Ramos (cell line): ENCODE measurements around the gene POU2F1.

Experiments used
- in situ Hi-C: fragments of 300-500 bp; cut with MboI; formaldehyde crosslinking; loops from one replicate; pipeline ENCODE4 v1.14.3; 2022; ENCODE audit warnings: low sequenced_read_pairs; ENCODE audit not compliant: unreplicated experiment

POU2F1 gene

DNA sequence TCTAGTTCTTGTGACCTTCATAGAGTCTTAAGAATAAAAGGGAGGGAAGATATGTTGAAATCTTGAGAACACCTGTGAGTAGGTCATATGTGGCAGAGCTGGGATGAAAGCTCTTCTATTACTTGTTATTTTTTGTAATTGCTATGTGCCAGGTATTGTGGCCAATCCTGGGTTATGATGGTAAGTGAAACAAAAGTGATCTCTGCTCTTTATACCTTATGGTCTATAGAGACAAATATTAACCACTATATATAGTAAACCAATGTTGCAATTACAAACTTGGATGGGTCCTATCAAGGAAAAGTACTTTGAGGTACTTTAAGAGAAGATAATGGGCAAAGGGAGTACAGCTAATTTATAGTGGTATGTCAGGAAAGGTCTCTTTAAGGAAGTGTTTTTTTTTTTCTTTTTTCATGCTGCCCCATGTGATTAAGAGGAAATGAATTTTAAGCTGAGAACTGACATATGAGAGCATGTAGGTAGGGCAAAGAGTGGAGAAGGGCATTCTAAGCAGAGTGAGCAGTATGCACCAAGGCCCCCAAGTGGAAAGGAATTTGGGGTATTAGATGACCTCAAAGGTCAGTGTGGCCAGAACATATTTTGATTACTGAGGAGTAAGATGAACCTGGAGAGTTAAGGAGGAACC is 43.3 kb downstream of the POU2F1 start:
- in situ Hi-C loops = loop anchor here (10.0 kb wide), 1 partner anchor 271 kb away; no protein-coding TSS in a partner anchor

DNA sequence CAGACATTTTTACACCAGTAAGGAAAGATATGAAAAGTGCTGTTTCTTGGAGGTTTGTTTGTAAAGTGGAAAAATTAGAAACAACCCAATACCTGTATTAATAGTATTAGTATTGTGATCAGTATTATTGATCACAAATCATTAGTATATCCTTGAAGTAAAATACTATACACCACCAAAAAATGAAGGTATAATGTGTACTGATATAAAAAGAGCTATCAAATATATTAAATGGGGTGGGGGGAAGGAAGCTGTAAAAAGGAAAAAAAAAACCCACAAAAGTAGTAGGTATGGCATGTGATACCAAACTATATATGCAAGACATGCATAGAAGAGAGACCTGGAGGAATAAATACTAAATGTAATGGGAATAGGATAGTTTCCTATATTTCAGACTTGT is 46.3 kb downstream of the POU2F1 start:
- in situ Hi-C loops = loop anchor here (5.0 to 10.0 kb wide), 2 partner anchors 175 to 268 kb away; no protein-coding TSS in a partner anchor

DNA sequence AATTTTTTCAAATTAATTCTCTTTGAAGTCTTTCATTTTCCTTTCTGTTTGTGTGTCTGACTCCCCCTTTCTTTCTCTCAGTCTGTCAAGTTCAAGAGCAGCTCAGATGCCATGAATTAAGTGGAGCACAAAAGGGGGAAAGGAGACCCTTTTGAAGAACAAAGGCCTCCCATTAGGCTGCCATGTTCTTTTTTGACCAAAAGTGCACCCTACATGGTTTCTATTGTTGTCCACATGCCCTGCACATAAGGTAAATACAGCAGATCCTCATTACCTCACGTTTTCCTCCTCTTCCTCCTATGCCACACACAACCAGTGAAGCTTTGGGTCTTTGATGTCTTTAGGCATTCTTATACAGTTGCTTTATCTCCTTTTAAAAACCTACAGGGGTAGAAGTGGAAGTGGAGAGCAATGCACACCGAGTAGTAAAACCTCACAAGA is 47.7 kb downstream of the POU2F1 start:
- in situ Hi-C loops = loop anchor here (5.0 to 10.0 kb wide), 2 partner anchors 174 to 266 kb away; no protein-coding TSS in a partner anchor

DNA sequence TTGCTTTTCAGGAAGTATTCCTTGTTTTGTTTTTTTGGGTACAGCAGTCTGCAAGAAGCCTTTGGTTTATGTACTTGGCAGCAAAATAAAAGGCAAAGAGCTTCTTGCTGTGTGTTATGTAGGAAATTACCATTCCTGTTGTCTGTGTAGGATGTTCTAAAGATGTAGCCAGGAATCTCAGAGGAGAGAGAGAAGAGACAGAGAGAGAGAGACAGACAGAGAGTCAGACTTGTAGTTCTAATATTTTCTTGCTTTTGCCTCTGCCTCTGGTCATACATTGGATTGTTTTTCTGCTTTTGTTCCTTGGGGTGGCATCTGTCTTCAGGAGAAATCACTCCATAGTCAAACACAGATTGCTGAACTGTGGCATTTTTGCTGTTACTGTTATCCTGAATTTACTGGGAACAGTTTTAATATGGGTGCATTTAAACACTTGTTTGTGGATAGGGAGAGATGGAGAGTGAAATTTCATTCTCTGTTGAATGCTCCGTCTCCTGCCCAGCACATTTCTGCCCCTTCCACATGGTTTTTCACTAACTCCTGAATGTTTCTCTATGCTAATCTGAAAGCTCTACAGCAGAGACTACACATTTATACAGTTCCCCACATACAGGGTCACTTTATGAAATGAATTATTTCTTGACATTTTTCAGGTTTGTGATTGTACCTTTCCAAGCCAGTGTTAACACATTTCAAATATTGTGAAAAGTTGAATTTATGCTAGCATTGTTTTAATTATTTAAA is 49.8 kb downstream of the POU2F1 start:
- in situ Hi-C loops = no loop called here

DNA sequence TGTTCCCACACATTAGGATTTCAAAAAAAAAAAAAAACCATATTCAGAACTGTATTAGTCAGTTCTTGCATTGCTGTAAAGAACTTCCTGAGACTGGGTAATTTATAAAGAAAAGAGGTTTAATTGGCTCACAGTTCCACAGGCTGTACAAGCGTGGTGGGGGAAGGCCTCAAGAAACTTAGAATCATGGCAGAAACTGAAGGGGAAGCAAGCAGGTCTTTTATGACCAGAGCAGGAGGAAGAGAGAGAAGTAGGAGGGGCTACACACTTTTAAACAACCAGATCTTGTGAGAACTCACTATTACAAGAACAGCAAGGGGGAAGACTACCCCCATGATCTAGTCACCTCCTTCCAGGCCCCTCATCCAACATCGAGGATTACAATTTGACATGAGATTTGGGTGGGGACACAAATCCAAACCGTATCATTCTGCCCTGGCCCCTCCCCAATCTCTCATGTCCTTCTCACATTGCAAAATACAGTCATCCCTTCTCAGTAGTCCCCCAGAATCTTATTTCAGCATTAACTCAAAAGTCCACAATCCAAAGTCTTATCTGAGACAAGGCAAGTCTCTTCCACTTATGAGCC is 51.8 kb downstream of the POU2F1 start:
- in situ Hi-C loops = no loop called here

DNA sequence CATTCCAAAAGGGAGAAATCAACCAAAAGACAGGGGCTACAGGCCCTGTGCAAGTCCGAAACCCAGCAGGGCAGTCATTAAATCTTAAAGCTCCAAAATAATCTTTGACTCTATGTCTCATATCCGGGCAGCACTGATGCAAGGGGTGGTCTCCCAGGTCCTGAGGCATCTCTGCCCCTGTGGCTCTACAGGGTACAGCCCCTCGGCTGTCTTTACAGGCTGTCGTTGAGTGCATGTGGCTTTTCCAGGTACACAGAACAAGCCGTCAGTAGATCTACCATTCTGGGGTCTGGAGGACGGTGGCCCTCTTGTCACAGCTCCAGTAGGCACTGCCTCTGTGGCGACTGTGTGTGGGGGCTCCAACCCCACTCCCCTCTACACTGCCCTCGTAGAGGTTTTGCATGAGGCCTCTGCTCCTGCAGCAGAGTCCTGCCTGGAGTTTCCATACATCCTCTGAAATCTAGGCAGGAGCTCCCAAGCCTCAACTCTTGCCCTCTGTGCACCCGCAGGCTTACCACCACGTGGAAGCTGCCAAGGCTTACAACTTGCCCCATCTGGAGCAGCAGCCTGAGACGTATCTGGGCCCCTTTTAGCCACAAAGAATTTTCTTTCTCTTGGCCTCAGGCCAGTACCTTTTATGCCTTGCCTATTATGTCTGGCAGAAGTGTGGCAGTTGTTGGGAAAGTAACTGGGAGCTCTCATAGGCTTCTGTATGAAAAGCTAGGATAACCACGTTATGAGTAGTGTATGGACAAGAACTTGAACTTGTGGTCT is 52.5 kb downstream of the POU2F1 start:
- in situ Hi-C loops = no loop called here

DNA sequence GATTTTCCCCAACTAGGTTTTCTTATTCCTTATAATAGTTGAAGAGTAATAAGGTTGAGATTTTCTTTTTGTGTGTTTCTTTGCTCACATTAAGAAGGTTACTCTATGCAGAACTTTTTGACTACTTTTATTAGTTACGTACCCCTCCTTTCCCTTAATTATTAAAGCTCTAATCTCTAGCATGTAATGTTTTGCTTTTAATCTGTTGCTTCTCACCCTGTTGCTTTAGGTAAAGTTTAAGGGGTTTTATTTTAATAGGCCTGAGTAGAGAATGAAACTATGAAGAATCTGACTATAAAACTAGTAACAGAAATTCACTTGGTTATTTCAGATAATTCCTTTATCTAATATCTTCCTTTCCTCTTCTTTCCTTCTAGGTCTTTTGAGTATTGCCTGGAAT is 53.4 kb downstream of the POU2F1 start:
- in situ Hi-C loops = no loop called here

DNA sequence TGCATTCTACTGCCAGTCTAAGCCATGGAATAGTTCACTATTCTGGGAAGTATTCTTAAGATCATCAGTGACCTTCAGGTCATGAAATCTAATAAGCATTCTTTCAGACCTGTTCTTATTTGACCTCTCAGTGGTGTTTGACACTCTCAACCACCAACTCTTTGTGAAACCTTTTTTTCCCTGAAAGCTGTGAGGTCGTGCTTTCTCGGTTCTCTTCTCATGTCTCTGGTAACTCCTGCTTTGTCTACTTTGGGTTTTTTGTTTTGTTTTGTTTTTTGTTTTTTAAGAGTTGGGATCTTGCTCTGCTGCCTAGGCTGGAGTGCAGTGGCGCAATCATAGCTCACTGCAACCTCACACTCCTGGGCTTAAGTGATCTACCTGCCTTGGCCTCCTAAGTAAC is 56.3 kb downstream of the POU2F1 start:
- in situ Hi-C loops = no loop called here

DNA sequence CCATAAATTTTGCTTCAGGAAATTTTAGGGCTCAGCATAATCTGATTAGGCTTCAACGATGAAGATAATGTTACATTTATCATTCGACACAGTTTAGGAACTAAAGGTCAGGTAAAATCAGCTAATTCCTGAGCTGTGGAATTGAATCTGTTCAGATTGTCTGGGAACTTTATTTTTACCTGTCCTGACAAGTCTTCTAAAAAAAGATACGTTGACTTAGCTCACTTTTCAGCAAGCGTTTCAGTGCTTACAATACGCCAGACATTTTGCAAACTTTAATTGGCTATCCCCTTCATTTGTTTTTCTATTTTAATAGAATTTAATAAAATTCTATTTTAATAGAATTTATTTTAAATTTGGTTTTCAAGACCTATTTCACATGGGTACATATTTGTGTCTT is 57.8 kb downstream of the POU2F1 start:
- in situ Hi-C loops = no loop called here

DNA sequence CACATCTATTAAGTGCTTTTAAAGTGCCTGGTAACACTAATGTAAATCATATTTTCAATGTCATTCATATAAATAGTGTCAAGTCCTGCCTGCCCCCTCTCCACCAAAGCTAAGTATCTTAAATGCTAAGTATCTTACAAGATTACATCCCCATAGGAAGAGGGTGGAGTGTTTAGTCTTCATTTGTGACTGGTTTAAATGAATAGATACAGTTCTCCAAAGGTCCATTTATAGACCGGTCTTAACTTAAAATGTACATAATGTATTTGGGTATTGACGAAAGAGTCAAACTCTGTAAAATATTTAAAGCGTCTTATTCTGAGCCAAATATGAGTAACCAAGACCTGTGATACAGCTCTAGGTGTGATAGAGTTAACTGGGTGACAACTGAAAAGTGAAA is 60.2 kb downstream of the POU2F1 start:
- in situ Hi-C loops = no loop called here

DNA sequence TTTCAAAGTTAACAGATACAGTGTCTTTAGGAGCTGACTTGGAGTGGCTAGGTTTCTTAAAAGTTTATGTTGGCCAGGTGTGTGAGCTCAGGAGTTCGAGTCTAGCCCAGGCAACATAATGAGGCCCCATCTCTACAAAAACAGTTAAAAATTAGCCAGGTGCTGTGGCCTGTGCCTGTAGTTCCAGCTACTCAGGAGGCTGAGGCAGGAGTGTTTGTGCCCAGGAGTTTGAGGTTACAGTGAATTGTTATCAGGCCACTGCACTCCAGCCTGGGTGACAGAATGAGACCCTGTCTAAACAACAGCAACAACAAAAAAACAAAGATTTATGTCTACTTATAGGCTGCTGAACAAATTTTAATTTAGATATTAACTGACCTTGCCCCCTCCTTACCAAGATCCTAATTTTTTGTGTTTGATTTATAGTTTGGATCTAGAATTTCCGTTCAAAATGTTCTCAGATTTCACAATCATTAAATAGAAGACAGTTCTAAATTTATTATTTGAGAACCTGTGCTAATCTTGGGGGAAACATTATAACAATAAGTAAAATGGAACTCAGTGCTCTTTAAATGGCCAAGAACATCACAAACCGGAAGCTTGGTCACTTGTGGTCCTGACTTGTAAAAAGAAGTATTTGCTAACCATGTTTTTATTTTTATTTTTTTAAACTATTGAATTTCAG is 67.8 kb downstream of the POU2F1 start:
- in situ Hi-C loops = no loop called here

DNA sequence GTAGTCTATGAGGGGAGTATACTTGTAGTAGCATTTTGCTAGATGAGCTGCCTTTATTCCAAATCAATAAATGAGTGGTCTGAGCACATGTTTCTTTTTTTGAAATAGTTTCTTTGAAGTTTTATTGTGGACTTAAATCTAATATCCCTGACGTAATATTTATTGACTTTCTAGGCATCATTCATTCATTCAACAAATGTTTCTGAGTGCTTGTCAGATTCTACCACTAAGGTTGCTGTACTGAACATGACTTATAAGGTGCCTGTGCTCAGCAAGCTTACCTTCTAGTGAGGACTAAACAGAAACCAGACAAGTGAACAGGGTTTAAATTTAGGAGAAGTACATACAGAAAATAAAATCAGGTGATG is 68.4 kb downstream of the POU2F1 start:
- in situ Hi-C loops = no loop called here

DNA sequence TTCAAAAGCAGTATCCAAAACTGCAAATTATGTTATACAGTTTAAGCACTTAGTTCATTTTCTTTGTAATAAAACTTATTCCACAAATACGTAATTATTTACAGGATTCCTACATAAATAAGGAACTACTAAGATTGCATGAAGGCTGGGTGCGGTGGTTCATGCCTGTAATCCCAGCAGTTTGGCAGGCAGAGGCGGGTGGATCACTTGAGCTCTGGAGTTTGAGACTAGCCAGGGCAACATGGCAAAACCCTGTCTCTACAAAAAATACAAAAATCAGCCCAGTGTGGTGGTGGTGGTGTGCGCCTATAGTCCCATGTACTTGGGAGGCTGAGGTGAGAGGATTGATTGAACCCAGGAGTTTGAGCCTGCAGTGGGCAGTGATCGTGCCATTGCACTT is 69.3 kb downstream of the POU2F1 start:
- in situ Hi-C loops = no loop called here

DNA sequence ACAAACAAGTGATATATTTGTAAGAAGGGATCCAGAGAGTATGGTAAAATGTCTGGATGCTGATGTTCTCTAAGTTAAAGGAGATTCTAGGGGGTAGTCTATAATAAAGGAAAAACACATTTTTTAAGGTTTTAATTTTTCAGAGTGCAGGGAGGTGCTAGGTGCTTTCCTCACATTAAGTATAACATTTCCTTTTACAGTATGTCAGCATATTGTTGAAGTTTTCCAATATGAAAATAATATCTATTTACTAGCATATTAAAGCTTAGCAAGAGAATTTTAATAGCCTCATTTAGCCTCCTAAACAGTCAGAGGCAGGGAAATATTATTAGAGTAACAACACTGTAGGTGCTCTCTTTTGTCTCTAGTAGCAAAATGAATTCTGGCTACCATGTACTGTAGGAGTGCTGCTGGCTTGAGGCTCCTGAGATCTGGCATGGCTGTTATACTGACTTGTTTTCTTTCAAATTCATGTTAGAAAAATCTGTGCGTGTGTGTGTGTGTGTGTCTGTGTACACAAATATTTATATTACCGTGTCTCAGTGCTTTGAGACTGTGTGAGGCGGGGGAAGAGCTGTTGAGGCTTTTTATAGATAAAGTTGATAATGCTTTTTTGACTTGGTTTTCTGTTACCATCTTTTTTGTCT is 71.0 kb downstream of the POU2F1 start:
- in situ Hi-C loops = no loop called here

DNA sequence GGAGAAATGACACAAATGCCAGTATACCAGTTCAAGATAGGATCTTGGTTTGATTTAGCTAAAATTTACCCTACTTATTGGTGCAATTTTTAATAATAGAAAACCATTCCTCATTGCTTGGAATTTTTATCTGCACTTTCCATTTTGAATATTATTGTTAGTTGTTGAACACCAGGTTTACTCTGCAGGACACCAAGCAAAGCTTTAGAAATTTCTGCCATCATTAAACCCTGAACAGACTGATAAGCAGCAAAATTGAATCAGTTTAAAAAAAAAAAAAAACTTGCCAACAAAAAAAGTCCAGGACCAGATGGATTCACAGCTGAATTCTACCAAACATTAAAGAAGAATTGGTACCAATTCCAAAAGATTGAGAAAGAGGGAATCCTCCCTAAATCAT is 71.5 kb downstream of the POU2F1 start:
- in situ Hi-C loops = no loop called here

DNA sequence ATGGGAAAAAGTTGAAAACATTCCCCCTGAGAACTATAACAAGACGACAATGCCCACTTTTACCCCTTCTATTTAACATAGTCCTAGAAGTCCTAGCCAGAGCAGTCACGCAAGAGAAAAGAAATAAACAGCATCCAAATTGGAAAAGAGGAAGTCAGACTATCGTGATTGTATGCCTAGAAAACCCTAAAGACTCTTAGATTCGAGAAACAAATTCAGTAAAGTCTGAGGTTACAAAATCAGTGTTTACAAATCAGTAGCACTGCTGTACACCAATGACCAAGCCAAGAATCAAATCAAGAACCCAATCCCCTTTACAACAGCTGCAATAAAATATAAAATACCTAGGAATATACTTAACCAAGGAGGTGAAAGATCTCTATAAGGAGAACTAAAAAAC is 72.4 kb downstream of the POU2F1 start:
- in situ Hi-C loops = no loop called here

DNA sequence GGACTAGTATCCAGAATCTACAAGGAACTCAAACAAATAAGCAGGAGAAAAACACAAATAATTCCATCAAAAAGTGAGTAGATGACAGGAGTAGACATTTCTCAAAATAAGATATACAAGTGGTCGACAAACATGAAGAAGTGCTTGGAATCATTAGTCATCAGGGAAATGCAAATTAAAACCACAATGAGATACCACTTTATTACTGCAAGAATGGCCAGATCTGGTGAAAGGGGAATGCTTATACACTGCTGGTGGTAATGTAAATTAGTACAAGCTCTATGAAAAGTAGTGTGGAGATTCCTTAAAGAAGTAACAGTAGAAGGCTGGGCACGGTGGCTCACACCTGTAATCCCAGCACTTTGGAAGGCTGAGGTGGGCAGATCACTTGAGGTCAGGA is 73.8 kb downstream of the POU2F1 start:
- in situ Hi-C loops = no loop called here

DNA sequence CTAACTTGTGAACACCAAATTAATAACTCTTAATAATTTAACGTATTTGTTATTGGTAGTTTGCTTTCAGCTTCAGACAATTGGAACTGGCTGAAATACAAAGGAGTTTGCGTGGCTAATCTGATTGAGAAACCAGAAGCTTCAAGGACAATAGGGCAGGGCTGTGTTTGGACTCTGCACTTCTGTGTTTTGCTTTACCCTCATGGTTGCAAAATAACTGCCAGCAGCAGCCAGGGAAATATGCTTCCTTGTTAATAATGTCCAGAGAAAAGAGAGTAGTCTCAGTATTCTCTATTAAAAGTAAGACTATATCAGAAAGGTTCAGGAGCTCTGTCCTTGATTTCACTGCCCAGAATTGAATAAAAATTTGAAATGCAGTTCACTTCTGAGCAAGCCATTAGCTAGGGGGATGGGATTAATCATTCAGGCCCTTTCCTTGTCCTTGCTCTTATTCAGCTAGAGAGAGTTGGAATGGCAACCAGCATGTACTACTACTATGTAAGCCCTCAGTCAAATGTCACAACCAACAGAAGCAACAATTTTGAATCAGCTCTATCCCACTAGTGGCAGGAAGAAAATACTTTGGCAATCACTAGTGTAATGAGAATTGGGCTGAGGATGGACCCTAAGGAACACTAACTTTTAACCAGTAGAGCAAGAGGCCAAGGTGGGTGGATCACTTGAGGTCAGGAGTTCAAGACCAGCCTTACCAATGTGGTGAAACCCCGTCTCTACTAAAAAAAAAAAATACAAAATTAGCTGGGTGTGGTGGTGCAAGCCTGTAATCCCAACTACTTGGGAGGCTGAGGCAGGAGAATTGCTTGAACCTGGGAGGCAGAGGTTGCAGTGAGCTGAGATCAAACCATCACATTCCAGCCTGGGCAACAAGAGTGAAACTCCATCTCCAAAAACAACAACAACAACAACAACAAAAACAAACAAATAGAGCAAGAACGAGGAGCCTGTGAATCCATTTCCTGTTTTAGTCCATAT is 76.8 kb downstream of the POU2F1 start:
- in situ Hi-C loops = no loop called here

DNA sequence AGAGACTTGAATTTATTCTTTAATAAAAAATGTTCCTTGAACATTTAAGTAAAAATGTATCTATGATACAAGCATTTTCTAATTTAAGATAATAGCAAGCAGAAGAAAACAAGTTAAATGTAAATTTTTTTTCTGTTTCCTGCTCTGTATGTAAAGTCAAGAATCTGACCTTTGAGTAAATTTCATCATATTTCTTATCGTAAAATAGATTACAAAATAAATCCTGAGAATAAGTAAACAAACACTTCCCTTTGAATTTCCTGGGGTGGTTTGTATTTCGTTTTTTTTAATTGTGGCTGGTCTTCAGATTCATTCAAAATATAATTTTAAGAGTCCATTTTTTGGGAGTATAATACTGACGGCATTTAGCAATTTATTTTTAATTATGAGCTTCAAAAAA is 77.6 kb downstream of the POU2F1 start:
- in situ Hi-C loops = no loop called here
